ENCODE results near the gene CYP2B6.

DNA sequence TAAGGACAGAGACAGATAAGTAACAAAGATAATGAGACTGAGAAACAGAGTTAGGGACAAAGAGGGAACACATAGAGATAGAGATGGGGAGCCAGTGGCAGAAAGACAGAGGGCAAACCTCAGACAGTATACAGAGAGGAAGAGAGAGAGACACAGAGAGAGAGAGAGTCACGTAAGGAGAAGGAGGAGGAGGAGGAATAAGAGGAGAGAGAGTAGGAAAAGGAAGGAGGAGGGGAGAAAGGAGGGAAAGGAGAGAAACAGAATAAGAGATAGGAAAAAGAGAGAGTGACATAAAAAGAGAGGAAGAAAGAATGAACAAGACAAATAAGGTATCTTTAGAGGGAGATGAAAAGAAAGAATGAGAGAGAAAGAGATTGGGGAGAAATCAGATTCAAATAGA is 23.6 kb downstream of the CYP2B6 start:
- TF ChIP-seq CTCF (IDR thresholded peaks at IDR 0.05) = no peak
- TF ChIP-seq POLR2AphosphoS5 (IDR thresholded peaks at IDR 0.05) = no peak
- no peak for TF ChIP-seq POLR2A (IDR thresholded peaks at IDR 0.05; ENCODE audit: low read depth)
